ENCODE data around the gene QRFP. TPM values are rescaled to one million over a fixed set of nuclear protein-coding genes. Genes with fewer than 3 reads are reported as not detected.

The QRFP gene
- total RNA-seq, 1 experiment from 2014 or later: not detected

DNA sequence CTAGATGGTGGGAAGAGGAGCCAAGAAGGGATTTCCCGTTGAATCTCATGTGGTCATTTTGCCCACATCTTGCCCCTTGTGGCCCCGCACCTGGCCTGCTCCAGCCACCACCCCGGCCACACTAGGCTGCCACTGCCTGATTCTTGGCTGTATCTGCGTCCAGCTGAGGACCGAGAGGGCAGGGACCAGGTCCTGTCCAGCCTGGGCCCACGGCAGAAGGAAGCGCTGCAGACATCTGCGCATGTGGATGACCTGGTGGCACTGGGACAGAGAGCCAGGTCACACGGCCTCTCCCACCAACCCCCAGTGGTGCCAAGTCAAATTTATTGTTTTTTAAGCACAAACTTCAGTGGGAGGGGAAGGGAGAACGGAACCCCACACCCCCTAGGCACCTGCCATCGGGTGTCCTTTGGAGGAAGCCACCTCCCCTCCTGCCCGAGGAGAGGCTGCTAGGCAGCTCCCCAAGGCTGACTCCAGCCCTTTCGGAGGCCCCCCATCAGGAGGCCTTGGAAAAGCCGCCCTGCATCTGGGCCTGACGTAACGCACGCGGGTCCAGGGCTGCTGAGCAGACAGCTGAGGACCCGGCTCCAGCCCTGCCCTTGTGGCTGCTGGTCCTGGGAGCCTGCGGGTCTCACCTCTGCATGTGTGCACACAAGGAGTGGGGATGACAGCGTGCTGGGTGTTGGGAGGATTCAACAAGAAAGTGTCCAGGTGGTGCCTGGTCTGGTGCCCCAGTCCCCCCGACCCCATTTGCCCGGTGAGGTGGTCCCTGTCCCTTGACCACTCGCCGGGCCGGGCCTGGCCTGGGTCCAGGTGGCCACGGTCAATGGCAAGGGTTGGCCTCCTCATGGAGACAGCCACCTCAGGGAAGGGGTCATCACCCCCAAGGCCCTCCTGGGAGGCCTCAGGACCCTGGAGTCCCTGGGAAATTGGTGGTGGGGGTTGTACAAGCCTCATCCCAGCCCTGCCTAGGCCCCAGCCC lies 5.9 kb upstream of the QRFP start:
- Histone ChIP-seq H3K9me2 (ENCODE audit: insufficient read depth) (no peaks in the 10 kb centered on the region), H3K9me3 (ENCODE audit: control insufficient read depth in 1 of 2, insufficient read depth in 1 of 2, low read depth in 1 of 2, low read length in 2 of 2) (no peaks in the 10 kb centered on the region), H3K4me3 (replicated peaks in 1 of 2; ENCODE audit: low read depth in 1 of 2, low read length in 2 of 2) (no peak overlapping the region), H3K79me2 (ENCODE audit: insufficient read depth, low read length) (no peaks in the 10 kb centered on the region), H4K20me1 (ENCODE audit: insufficient read depth) (no peaks in the 10 kb centered on the region), H2AFZ (ENCODE audit: low read depth, low read length, poor library complexity, severe bottlenecking) (no peak overlapping the region), H3K36me3 (ENCODE audit: control insufficient read depth in 1 of 2, insufficient read depth in 2 of 2, low read length in 2 of 2) (no peaks in the 10 kb centered on the region), H3K27me3 (ENCODE audit: insufficient read depth, low read length) (no peaks in the 10 kb centered on the region), H3K9ac (ENCODE audit: low read length) (no peak overlapping the region), H3K4me2 (ENCODE audit: low read length) (no peak overlapping the region), H3K4me1 (ENCODE audit: control insufficient read depth in 1 of 2, insufficient read depth in 2 of 2, low read length in 2 of 2) (no peaks in the 10 kb centered on the region), H3K27ac (ENCODE audit: low read depth, low read length) (no peak overlapping the region)
- TF ChIP-seq ELF1 (IDR thresholded peaks at IDR 0.05; ENCODE audit: borderline replicate concordance, low read depth) (no peak), SIN3A (IDR thresholded peaks at IDR 0.05; ENCODE audit: low read depth) (no peak), CBX3 (IDR thresholded peaks at IDR 0.05; ENCODE audit: low read depth) (no peak), RAD21 (IDR thresholded peaks at IDR 0.05; ENCODE audit: low read depth) (no peak), POLR2A (IDR thresholded peaks at IDR 0.05; ENCODE audit: borderline replicate concordance, extremely low read depth, insufficient read depth, insufficient read length) (no peak), ZFX (IDR thresholded peaks at IDR 0.05) (no peak), SP1 (IDR thresholded peaks at IDR 0.05; ENCODE audit: low read depth) (no peak), YY1 (IDR thresholded peaks at IDR 0.05; ENCODE audit: extremely low read depth, insufficient replicate concordance, low read depth, low read length) (no peak), ZNF274 (IDR thresholded peaks at IDR 0.05; ENCODE audit: low read depth, low read length) (no peak)
- TF ChIP-seq, protein P1, sequence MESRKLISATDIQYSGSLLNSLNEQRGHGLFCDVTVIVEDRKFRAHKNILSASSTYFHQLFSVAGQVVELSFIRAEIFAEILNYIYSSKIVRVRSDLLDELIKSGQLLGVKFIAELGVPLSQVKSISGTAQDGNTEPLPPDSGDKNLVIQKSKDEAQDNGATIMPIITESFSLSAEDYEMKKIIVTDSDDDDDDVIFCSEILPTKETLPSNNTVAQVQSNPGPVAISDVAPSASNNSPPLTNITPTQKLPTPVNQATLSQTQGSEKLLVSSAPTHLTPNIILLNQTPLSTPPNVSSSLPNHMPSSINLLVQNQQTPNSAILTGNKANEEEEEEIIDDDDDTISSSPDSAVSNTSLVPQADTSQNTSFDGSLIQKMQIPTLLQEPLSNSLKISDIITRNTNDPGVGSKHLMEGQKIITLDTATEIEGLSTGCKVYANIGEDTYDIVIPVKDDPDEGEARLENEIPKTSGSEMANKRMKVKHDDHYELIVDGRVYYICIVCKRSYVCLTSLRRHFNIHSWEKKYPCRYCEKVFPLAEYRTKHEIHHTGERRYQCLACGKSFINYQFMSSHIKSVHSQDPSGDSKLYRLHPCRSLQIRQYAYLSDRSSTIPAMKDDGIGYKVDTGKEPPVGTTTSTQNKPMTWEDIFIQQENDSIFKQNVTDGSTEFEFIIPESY (IDR thresholded peaks at IDR 0.05; ENCODE audit: extremely low read depth, insufficient replicate concordance, low read length): no peak
- TF ChIP-seq, protein P2, sequence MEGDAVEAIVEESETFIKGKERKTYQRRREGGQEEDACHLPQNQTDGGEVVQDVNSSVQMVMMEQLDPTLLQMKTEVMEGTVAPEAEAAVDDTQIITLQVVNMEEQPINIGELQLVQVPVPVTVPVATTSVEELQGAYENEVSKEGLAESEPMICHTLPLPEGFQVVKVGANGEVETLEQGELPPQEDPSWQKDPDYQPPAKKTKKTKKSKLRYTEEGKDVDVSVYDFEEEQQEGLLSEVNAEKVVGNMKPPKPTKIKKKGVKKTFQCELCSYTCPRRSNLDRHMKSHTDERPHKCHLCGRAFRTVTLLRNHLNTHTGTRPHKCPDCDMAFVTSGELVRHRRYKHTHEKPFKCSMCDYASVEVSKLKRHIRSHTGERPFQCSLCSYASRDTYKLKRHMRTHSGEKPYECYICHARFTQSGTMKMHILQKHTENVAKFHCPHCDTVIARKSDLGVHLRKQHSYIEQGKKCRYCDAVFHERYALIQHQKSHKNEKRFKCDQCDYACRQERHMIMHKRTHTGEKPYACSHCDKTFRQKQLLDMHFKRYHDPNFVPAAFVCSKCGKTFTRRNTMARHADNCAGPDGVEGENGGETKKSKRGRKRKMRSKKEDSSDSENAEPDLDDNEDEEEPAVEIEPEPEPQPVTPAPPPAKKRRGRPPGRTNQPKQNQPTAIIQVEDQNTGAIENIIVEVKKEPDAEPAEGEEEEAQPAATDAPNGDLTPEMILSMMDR (IDR thresholded peaks at IDR 0.05 in 2 of 3, conservative IDR thresholded peaks at IDR 0.05 in 1 of 3; ENCODE audit: borderline replicate concordance in 1 of 3, insufficient read depth in 1 of 3, low read depth in 2 of 3, low read length in 2 of 3): no peak
- ATAC-seq: no peak
- BruUV-seq (replicated peaks): no TSS peak
- intact Hi-C loops (cut with micrococcal nuclease): no loop called here
- CTCF ChIA-PET: interaction anchor here (0.9 kb wide), 1 partner anchor 96 kb away, joined by 3 read pairs; no protein-coding TSS in a partner anchor
- POLR2A ChIA-PET: no interaction called here
- RAD21 ChIA-PET (ENCODE audit: low non-redundant PET in 1 of 2, low total read pairs in 2 of 2, uncharacterized antibody in 2 of 2, unreplicated experiment in 2 of 2): no interaction called here
- no peak for DNase-seq (ENCODE audit: low read depth, low spot score)
